Ovary (tissue), 3 donors: ENCODE measurements around the gene FCGR3A.

Source experiments
- CTCF ChIP-seq, 3 donors: fragments of 450-650 bp in 2 of 3; fragments of 200-600 bp in 1 of 3; IDR thresholded peaks; one replicate each; pipeline versions ENCODE4 v1.5.1 to v1.8.0; 2016 to 2022; ENCODE audit warnings: antibody characterized with exemption in 3 of 3, mild to moderate bottlenecking in 1 of 3
- EP300 ChIP-seq: sonication (generic); formaldehyde crosslinking; IDR thresholded peaks from one replicate; pipeline ENCODE4 v1.6.1; 2017; ENCODE audit warnings: antibody characterized with exemption
- POLR2A ChIP-seq: fragments of 450-650 bp; IDR thresholded peaks from one replicate; pipeline ENCODE4 v1.6.1; 2017; ENCODE audit warnings: antibody characterized with exemption, mild to moderate bottlenecking, moderate library complexity
- donor health status: DM: no; HTN: no; CAD: no.

- TF ChIP-seq CTCF (IDR thresholded peaks at IDR 0.05) (no peak), POLR2A (no peak), EP300 (no peak)
Observed at GRCh38 chr1:161497961-161498360, 51.7 kb downstream of the FCGR3A start.
